Vagina (tissue), 2 donors: ENCODE measurements around the gene INTS14. TPM values are rescaled to one million over a fixed set of nuclear protein-coding genes. Genes with fewer than 3 reads are reported as not detected.

Experiments used
- DNase-seq, 2 donors: peaks; one replicate each; pipeline ENCODE4 v3.0.0-alpha.2; 2017; ENCODE audit errors: extremely low spot score in 2 of 2
- H3K27ac ChIP-seq: fragments of 200-600 bp; sonication (generic); one replicate; pipeline ENCODE4 v1.5.1; 2019
- H3K27me3 ChIP-seq: fragments of 200-600 bp; sonication (generic); one replicate; pipeline ENCODE4 v1.5.1; 2019
- H3K36me3 ChIP-seq, 2 donors: fragments of 200-600 bp; sonication (generic); one replicate each; pipeline ENCODE4 v1.5.1; 2017 to 2019
- H3K4me1 ChIP-seq: fragments of 200-600 bp; sonication (generic); one replicate; pipeline ENCODE4 v1.5.1; 2019
- H3K4me3 ChIP-seq, 2 donors: fragments of 200-600 bp; sonication (generic); 1 replicate in 1 of 2; 2 replicates in 1 of 2; pipeline ENCODE4 v1.5.1; 2016 to 2019
- H3K9me3 ChIP-seq: fragments of 200-600 bp; sonication (generic); one replicate; pipeline ENCODE4 v1.5.1; 2019
- CTCF ChIP-seq, 3 experiments: fragments of 450-650 bp in 2 of 3; fragments of 200-600 bp in 1 of 3; sonication (generic) in 1 of 3; IDR thresholded peaks; one replicate each; pipeline ENCODE4 v1.5.1; 2017 to 2019; ENCODE audit warnings: antibody characterized with exemption in 3 of 3, mild to moderate bottlenecking in 2 of 3, moderate library complexity in 2 of 3
- POLR2A ChIP-seq, 2 donors: fragments of 450-650 bp; IDR thresholded peaks; one replicate each; pipeline ENCODE4 v1.6.1; 2017; ENCODE audit warnings: antibody characterized with exemption in 2 of 2, mild to moderate bottlenecking in 2 of 2, moderate library complexity in 2 of 2
- POLR2AphosphoS5 ChIP-seq, 2 donors: sonication (generic); formaldehyde crosslinking; IDR thresholded peaks; one replicate each; pipeline ENCODE4 v1.9.0; 2017; ENCODE audit warnings: antibody characterized with exemption in 2 of 2, mild to moderate bottlenecking in 2 of 2, low read depth in 1 of 2; ENCODE audit not compliant: insufficient read depth in 1 of 2
- intact Hi-C: fragments of 100-400 bp; cut with DNase I; formaldehyde crosslinking; loops from one replicate; pipeline ENCODE4 v1.15.1; 2023
- total RNA-seq: library from RNA; depleted of rRNA; stranded (reverse); fragments of >200 nt; gene quantifications from one replicate; pipeline ENCODE4 v1.2.3, GENCODE V29; 2016

Gene INTS14
- total RNA-seq, 1 donor from 2014 or later, result 28.0 TPM

DNA sequence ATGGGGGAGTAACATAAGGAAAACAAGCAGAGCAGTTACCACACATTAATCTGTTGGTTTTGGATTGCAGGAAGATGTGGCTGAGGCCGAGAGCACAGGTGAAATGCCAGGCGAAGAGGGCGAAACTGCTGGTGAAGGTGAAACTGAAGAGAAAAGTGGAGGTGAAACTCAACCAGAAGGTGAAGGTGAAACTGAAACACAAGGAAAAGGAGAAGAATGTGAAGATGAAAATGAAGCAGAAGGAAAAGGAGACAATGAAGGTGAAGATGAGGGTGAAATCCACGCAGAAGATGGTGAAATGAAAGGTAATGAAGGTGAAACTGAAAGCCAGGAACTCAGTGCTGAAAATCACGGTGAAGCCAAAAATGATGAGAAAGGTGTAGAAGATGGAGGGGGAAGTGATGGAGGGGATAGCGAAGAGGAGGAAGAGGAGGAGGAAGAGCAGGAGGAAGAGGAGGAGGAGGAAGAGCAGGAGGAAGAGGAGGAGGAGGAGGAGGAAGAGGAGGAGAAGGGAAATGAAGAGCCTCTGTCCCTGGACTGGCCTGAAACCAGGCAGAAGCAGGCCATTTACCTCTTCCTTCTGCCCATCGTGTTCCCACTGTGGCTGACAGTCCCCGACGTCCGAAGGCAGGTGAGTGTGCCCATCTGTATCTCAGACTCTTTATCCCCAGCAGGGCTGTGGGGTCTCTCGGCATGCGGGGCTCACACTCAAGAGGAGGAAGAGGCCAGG is 39.5 kb upstream of the INTS14 start:
- intact Hi-C loops, result no loop called here
- no peak overlapping the region for H3K27ac ChIP-seq
- no peaks in the 10 kb centered on the region for H3K9me3 ChIP-seq
- no peaks in the 10 kb centered on the region for H3K4me1 ChIP-seq
- H3K4me3 ChIP-seq, result no peak overlapping the region
- H3K36me3 ChIP-seq, result no peaks in the 10 kb centered on the region
- no peaks in the 10 kb centered on the region for H3K27me3 ChIP-seq
- TF ChIP-seq POLR2A (IDR thresholded peaks at IDR 0.05), result no peak
- no peak for DNase-seq

GRCh38 chr15:65646486-65646885 is 35.6 kb upstream of the INTS14 start:
- H3K4me3 ChIP-seq, result no peak overlapping the region
- H3K27me3 ChIP-seq, result no peaks in the 10 kb centered on the region
- H3K9me3 ChIP-seq, result no peaks in the 10 kb centered on the region
- H3K36me3 ChIP-seq, result no peaks in the 10 kb centered on the region
- H3K27ac ChIP-seq, result no peak overlapping the region
- intact Hi-C loops, result no loop called here
- DNase-seq, result no peak
- TF ChIP-seq POLR2AphosphoS5 (IDR thresholded peaks at IDR 0.05; ENCODE audit: insufficient read depth in 1 of 2, low read depth in 1 of 2) (no peak), POLR2A (IDR thresholded peaks at IDR 0.05) (no peak), CTCF (IDR thresholded peaks at IDR 0.05) (no peak)
- no peaks in the 10 kb centered on the region for H3K4me1 ChIP-seq

DNA sequence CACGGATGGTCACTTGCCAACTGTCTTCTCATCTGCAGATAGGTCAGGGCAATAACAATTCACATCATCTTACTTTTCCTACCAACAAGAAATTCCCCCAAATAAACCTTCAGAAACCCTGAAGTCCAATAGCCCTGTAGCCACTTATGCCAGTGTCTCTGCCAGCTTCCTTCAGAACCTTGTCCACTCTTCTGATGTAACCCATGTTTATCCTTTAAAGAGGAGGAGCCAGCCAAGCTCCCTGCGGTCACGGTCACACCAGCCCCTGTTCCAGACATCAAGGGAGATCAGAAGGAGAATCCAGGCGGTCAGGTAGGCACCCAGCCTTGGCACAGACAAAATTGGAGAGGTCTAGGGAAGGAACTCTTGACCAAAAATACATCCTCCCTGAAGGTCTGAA is 34.5 kb upstream of the INTS14 start:
- Histone ChIP-seq H3K4me1 (no peaks in the 10 kb centered on the region), H3K27ac (no peak overlapping the region), H3K9me3 (no peaks in the 10 kb centered on the region), H3K36me3 (no peaks in the 10 kb centered on the region), H3K27me3 (no peaks in the 10 kb centered on the region), H3K4me3 (no peak overlapping the region)
- intact Hi-C loops, result no loop called here
- no peak for TF ChIP-seq POLR2A (IDR thresholded peaks at IDR 0.05)
- TF ChIP-seq CTCF (IDR thresholded peaks at IDR 0.05), result no peak
- DNase-seq, result no peak

- H3K27me3 ChIP-seq, result no peaks in the 10 kb centered on the region
- TF ChIP-seq POLR2AphosphoS5 (IDR thresholded peaks at IDR 0.05; ENCODE audit: insufficient read depth in 1 of 2, low read depth in 1 of 2), result no peak
- TF ChIP-seq CTCF (IDR thresholded peaks at IDR 0.05), result no peak
- no peak for TF ChIP-seq POLR2A (IDR thresholded peaks at IDR 0.05)
- no peak overlapping the region for H3K27ac ChIP-seq
- no peak for DNase-seq
- no peaks in the 10 kb centered on the region for H3K9me3 ChIP-seq
- no peak overlapping the region for H3K4me3 ChIP-seq
- no peaks in the 10 kb centered on the region for H3K36me3 ChIP-seq
- intact Hi-C loops, result no loop called here
- no peaks in the 10 kb centered on the region for H3K4me1 ChIP-seq
Measured at GRCh38 chr15:65644282-65644681, 33.4 kb upstream of the INTS14 start.

DNA sequence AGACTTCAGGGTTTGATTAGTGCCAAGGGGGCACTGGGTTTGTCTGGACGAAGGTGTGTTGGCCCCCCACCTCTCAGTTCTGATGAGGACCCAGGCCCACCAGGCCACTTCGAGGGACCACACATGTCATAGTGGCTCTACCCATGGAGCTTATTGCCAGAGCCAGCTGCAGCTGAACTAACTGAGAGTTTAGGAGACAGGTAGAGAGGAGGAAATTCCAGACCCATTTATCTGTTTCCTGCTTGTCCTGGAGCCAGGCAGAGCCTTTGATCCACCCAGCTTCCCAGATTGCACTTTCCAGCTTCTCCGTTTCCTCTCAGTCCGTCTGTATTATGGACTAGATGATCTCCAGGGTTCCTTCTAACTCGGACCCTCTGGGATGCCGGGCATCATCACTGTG is 31.7 kb upstream of the INTS14 start:
- DNase-seq, result no peak
- peaks cover 4% of the 10 kb centered on the region for H3K4me1 ChIP-seq
- intact Hi-C loops, result no loop called here

More for the DNA sequence above, 31.7 kb upstream of the INTS14 start:
- Histone ChIP-seq H3K27me3 (no peaks in the 10 kb centered on the region), H3K36me3 (no peaks in the 10 kb centered on the region), H3K9me3 (no peaks in the 10 kb centered on the region), H3K27ac (no peak overlapping the region), H3K4me3 (no peak overlapping the region)
- TF ChIP-seq POLR2A (IDR thresholded peaks at IDR 0.05) (no peak), CTCF (IDR thresholded peaks at IDR 0.05) (no peak), POLR2AphosphoS5 (IDR thresholded peaks at IDR 0.05; ENCODE audit: insufficient read depth in 1 of 2, low read depth in 1 of 2) (no peak)
